NCI-H146 (cell line): ENCODE results near the gene HNRNPU.

Experiments used
- DNase-seq: peaks from one replicate; lab custom pipeline; 2025; lab: John Stamatoyannopoulos, UW

The HNRNPU gene

DNA sequence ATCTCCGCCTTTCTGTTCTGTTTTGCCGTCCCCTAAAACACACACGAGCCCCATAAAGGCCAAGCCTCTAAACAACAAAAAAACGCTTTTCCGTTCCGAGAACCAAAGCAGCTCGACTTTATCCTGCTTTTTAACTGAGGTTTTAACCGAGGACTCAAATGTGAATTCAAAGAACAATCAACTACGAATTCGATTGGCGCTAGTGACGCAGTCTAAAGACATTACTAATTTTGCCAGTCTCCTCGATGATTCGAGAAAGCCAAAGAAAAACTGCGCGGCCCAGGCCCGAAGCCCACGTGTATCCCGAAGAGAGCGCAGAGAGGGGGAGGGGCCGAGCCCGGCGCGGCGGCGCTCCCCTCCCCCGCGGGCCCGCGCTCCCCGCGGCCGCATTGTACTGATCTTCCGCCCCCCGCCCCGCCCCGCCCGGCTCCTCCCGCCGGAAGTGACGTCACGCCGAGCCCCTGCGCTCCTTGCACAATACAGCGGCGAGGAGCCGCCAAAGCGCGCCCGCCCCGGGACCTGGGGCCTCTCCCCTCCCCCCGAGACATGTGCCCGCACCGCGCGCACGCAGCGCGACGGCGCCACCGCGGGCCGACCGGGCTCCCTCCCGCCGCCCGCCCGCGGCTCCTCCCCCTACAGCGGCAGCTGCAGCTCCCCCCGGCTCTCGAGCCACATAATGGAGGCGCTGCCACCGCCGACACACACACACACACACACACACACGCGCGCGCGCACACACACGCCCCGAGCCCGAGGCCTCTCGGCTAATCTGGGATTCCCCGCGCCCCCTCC is 1.4 kb downstream of the HNRNPU start:
- peak; percentile 98 for DNase-seq

DNA sequence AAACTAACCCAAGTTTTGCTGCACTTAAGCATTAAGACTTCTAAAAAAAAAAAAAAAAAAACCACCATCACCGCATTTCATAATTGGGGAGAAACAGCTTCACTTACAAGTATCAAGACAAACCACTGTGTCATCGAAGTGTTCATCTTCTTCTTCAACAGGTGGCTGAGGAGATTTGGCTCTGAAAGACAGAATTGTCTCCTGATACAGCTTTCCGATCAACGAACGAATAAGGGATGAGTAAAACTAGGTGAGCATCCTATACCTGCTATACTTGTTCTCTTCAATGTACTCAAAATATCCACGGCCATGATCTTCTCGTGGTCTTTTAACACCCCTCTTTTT is 2.0 kb downstream of the HNRNPU start:
- peak; percentile 46 for DNase-seq

DNA sequence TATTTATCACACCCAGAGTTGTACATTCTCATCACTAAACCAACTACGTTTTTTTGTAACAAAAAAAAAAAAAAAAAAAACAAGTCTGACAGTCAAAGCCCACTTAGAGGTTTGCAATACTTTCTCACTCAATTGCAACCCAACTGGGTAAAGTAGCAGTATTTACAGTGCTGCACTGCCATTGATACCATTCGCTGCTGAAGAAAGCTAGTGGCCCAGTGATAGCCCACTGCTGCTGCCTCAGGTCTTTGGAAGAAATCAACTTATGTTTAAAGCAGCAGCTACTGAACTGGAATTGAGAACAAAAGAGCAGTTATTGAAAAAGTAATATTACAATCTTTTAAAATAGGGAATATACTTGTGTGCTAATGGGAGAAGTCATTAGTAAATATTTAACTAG is 2.7 kb downstream of the HNRNPU start:
- DNase-seq = no peak

DNA sequence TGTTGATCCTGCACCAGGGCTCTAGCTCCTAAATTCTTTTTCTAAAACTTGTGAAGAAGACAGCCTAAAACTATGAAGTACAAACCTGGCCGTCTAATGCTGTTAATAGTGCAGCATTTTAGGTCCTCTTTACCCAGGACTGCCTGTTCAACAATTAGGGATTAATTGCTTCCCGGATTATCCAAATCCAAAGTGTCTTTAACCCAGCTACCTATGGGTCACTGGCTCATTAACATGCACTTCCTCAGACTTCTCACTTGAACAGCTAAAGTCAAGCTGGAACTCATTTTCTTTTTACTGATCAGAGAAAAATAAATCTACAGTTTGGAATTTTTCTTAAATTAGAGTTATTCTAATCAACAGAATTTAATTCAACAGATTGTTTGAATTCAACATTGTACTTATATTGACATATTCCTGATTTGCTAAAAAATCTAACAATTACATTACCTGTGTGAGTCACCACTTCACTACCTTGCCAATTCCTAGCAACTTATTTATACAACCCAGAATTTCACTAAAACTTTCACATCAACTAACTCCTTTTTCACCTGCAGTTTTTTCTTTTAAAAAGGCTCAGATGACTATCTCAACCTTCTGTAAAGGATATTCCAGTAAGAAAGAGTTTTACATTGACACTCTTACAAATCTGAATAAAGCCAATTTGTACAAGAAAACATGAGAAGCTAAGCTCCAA is 3.3 kb downstream of the HNRNPU start:
- DNase-seq = no peak

DNA sequence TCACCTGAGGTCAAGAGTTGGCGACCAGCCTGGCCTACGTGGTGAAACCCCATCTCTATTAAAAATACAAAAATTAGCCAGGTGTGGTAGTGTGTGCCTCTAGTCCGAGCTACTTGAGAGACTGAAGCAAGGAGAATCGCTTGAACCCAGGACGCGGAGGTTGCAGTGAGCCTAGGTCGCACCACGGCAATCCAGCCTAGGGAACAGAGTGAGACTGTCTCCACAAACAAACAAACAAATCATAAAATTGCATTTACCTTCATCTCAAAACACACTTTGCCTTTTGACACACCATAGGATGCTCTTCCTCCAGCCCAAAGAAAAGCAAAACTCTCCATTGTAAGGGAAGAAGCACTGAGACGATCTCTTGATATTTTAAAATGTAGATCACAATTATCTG is 4.3 kb downstream of the HNRNPU start:
- DNase-seq = no peak

DNA sequence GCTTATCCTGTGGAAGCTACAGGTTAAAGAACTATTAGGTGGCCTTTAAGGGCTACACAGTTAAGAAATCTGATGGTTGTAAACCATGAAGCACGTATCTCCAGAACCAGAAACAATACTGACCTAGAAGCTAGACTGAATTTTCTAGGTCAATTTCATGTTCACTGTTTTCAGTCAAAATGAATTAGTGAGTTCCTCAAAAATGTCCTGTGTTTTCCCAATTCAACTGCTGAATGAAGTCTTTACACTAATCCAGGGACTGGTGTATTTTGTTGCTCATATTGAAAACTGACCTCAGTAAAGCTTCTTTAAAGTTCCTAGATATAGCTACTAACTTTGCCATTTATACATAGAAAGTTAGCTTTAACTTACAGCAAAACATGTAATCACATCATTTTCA is 6.0 kb downstream of the HNRNPU start:
- no peak for DNase-seq

DNA sequence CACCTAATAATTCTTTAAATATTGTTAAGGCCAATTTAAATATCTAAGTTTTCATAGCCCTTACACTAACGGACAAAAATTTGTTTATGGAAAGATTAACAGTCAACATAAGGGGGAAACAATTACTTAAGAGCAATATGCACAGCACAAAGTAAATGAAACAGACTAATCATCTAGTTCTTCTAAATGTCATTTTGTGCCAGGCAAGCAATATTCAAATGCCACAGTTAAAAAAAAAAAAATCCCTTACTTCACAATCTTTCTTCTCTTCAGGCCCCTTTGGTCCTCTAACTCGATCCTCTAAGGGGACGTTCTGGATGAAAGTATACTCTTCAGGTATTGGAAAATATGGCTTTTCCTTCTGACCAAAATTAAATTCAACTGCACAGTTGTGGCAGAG is 6.6 kb downstream of the HNRNPU start:
- DNase-seq = no peak

DNA sequence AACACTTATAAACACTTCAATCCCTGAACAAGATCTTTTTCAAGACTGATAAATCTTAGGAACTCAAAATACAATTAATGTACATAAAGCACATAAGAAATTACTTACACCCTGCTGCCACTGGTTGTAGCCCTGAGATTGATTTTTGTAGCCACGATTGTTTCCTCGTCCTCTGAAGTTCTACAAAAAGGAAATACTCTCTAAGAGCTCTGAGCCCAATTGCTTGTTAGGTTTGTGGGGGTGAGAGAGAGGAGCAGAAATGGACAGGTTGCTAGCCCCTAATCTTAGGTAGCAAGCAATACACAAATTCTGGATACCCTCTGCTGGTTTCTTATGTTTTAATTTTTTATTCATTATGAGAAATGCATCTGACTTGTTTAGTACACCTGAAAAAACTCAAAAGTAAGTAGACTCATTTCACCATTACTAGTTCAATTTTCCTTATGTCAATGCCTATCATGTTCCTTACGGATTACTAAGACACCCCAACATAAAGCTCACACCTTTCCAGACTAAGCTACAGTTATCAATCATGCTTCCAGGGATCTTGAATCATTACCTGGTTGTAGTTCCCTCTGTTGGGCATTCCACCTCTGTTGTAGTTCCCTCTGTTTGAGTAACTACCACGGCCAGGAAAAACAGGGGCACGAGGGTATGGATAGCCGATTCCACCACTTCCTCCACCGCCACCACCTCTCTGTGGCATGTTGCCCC is 9.3 kb downstream of the HNRNPU start:
- DNase-seq = no peak

DNA sequence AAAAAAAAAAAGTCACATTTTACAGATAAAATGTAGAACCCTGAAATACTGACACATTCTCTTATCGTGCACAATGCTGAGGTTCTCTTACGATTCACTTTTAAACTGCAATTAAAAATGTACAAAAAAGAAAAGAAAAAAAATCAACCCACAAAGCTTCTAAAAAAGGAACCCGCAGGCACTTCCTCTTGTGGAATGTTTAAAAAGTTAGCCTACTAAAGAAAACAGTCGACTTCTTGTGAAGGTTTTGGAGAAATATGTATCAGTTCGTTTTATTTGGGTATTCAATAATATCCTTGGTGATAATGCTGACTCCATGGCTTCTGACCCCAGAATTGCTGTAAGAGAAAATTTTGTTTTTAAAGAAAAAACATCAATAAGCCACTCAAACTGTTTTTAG is 10.2 kb downstream of the HNRNPU start:
- DNase-seq = no peak

DNA sequence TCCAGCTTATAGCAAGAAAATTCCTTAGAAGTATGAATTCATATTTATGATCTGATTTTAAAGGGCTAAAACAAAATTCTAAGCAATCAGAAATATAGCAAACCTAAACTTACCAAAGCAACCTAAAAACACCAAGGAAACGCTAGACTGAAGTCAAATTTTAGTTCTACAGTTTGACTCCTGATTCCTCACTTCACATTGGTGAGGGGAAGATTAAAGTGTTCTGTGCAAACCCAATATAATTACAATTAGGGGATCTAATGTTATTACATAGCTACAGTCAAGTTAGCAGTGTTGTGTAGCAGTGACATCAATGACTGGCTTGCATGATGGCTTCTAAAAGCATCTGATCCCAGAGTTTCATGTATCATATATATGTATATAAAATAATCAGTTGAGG is 11.6 kb downstream of the HNRNPU start:
- no peak for DNase-seq

DNA sequence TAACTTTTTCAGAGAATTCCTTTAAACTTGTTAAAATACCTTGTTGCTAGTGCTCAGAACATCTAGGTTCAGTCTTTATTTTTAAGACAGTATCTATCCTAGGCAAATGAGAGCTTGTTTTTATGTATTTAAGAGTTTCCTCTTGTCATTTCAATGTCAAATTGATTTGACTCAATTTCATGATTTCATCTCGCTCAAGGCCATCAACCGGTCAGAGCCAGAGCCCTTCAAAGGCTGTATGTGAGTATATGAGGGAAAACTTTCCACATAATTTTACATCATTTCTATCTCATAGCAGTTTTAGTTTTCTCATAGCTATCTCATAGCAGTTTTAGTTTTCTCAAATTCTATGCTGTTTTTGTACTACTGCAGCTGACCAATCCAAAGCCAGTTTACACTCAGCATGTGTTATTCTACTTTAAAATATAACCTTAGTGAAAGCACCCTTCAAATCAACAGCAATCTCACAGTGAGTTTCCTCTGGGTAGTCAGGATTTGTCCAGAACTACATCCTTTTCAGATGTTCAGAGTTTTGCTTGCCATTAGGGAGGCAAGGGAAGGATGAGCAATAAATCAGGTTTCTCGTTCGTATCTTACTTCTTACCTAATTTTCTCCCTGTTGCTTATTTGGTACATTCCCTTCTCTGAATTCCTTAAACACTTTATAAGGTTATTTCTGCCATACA is 12.7 kb downstream of the HNRNPU start:
- no peak for DNase-seq

DNA sequence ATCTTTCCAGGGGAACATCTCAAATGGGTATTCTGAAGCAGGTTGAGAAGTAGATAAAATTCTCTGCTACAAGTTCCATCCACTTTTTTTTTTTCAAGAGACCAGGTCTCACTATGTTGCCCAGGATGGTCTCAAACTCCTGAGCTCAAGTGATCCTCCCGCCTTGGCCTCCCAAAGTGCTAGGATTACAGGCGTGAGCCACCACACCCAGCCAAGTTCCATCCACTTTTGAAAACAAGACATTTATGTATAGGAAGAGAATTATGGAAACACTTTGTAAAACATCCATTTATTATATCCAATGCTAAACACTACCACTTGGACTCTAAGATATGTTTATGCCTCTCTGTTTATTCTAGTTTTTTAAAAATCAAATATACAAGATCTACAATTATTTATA is 13.4 kb downstream of the HNRNPU start:
- no peak for DNase-seq

DNA sequence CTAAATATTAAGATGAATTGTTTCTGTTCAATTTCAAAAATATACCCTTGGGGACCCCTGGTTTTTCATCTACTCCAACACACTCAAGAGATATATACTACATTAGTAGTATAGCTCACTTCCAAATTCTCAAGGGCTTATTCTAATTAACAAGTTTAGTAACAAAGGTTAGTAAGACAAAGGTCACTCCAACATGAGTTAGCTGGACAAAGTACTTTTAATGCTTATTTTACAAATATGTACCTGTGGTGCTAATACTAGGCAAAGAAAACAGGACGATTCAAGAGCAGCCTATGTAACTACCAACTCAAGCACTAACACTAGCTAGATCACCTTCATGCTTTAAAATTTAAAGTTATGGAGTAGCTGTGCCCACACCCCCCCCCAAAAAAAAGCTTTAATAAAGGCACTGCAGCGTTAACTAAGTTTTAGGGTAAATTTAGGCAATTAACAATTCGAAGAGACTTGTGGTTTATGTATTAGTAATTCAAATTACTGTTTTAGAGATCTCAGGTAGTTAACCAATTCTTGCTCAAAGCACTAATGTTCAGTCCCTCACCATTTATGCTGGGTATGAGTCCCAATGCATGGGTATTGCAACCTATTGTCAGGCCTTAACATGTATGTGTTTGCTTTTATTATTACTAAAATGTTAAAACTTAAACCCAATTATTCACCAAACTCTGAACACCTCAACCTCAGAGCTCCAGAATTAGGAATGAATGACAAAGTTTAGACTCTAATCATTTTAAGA is 14.1 kb downstream of the HNRNPU start:
- no peak for DNase-seq

DNA sequence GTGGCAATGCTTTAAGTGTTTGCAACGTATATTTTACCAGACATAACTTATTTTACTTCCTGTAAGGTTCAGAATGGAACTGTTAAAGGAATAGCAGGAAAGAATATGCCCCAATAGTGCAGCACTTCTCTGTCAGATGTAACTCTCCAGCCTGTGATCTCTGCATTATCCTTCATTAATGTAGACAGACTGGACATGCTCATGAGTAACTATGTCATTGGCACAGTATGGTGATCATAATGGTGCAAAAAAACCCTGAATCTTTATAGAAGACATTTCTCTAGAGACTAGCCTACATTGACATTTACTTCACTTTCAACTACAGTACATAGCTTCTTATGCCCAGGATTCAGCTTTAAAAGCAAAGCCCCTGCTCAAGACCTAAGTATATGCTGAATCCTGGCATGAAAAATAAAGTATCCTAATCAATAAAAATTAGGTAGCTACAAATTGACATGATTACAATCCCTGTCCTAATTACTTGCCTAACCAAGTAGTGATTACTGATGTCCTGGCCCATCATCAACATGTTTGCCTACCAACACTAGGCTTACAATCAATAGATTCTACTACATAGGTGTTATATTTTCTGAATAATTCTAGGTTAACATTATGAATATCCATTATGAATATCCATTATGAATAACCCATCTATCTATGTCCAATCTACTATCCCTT is 15.0 kb downstream of the HNRNPU start:
- DNase-seq = no peak

DNA sequence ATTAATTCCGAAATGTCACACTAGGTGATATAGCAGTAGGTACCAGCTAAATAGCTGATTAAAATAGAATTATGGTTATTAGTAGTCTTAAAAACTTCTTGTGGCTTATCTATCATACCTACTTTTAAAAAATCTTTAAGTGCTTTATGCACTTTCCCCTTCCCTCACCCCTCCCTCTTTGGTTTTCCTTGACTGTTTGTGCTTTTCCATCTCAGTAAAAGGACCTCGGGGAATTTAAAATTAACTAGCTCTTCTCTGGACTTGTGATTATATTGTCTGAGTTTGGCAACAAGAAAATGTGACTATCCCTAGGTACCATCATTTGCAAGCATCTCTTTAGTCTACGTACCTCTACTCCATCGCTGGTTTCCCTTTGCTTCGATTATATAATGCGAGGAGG is 17.7 kb downstream of the HNRNPU start:
- DNase-seq = no peak

DNA sequence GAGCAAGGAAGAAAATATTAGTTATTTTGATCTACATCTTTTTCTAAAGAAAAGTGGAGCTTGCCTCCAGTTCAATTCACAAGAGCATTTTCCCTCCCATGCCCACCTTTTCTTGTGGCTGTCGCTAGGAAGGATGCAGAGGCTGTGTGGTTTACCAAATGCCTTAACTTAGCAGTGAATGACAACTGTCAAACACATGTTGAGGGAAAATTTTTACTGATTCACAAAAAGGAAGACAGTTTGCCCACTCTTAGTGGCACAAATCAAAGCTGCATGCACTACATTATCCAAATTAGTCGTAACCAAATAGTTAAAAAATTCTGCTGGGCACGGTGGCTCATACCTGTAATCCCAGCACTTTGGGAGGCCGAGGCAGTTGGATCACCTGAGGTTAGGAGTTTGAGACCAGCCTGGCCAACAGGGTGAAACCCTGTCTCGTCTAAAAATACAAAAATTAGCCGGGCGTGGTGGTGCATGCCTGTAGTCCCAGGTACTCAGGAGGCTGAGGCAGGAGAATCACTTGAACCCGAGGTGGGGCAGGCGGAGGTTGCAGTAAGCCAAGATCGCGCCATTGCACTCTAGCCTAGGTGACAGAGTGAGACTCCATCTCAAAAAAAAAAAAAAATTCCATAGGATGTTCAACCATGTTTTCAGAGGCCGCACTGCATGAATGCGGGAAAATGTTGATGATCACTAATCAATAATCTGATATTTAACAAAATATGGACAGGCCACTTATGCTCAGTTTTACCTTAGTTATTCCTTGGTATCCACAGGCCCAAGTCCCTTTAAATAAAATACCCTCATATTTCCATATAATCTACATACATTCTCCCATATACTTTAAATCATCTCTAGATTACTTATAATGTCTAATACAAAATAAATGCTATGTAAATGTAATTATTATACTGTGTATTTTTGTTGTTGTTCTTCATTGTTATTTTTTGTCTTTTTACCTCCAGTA is 19.9 kb downstream of the HNRNPU start:
- DNase-seq = no peak

DNA sequence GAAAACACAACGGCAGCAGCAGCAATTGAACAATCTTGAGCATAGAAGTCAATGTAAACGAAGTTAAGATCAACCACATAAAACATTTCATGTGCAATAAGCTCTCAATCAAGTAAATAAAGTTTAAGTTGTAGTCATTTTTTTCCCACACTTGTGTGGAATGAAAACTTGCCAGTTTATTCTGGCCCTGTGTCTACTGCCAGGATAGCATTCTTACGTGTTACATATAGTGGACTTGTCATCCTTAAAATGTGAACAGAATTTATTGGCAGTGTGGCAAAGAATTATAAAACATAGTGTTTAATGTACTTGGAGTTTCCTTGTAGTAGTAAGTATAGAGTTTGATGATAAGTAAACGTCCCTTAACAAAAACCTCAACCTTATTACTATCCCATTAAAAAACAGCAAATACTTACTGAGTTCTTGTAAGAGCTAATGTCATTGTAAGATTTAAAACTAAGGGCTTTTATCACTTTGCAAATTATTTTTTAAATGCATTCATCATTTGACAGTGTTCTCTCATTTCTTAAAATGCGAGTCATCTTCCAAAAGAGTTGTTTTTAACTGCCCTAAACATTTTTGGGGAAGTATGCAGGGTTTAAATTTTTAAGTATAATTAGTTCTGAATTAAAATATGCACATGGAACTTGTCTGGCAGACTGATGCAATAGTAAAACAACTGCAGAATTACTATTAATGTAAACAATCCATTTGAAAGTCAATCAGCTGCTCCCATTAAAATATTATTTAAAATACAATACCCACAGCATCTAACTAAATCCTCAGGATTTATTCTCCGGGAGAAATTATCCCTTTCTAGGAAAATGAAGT is 21.0 kb downstream of the HNRNPU start:
- DNase-seq = no peak

DNA sequence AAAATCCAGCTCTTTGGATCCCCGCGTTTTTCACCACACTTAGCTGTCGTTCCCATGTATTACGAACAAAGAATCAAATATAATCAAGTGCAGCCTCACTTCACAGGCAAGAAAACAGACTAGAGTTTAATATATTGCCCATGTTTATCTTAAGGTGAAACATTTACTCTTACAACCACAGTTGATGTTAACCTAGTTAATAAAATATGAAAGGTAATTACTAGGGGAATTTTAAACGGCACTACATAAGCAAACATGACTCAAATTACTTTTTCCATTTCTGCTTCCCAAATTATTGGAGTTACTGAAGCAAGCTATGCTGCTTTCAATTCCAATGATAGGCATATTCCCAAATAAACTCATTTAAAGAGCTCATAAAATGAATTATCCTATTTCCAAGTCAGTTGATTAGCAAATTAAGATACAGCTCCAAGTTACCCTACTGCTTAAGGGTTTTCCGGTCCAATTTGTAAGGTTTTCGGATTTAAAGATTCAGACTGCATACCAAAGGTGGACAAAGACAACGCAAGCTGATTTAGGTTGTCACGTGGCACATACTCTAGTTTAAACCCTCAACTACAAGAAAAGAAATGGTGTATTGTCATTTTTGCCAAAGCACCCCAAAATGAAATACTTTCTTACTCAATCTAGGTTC is 22.9 kb downstream of the HNRNPU start:
- DNase-seq = no peak
